Caco-2 (cell line): ENCODE measurements around the gene FBXW8. TPM values are rescaled to one million over a fixed set of nuclear protein-coding genes. Genes with fewer than 3 reads are reported as not detected.

Experiments used
- BruUV-seq: library from RNA; stranded (reverse); fragments of 400-500 nt; replicated peaks from 2 replicates; lab custom pipeline; 2021; lab: Mats Ljungman, UMichigan
- CTCF ChIA-PET: fragments of 300-600 bp; sonication (Branson Sonifier 250); formaldehyde crosslinking; loops from one replicate; lab custom pipeline; 2022; ENCODE audit warnings: antibody characterized with exemption; lab: Charles Lee
- POLR2A ChIA-PET: fragments of 300-600 bp; sonication (Branson Sonifier 250); formaldehyde crosslinking; loops from one replicate; lab custom pipeline; 2022; ENCODE audit warnings: antibody characterized with exemption; lab: Charles Lee
- DNase-seq, 2 experiments: peaks; one replicate each; pipeline versions ENCODE4 v3.0.0 to v3.0.0-alpha.2; 2020 to 2022
- H3K27me3 ChIP-seq: replicated peaks from 2 replicates; pipeline ENCODE4 v1.6.0; 2011; ENCODE audit warnings: low read length; ENCODE audit not compliant: control insufficient read depth, insufficient read depth
- H3K36me3 ChIP-seq: 2 replicates; pipeline ENCODE4 v1.5.1; 2011; ENCODE audit warnings: low read length; ENCODE audit not compliant: control insufficient read depth, insufficient read depth
- H3K4me1 ChIP-seq: fragments of 250-450 bp; sonication (Bioruptor Pico); 2 replicates; pipeline ENCODE4 v1.5.1; 2020; ENCODE audit warnings: mild to moderate bottlenecking
- H3K4me3 ChIP-seq: 2 replicates; pipeline ENCODE4 v1.5.1; 2011; ENCODE audit warnings: low read depth, mild to moderate bottlenecking, control low read depth, low read length
- H3K9me3 ChIP-seq: fragments of 250-450 bp; sonication (Bioruptor Pico); 2 replicates; pipeline ENCODE4 v1.5.1; 2020; ENCODE audit warnings: mild to moderate bottlenecking, moderate library complexity
- H3K27ac Mint-ChIP-seq: one replicate; pipeline ENCODE4 v1.8.0; 2022; ENCODE audit warnings: mixed read lengths; ENCODE audit not compliant: unreplicated experiment
- H3K27me3 Mint-ChIP-seq: one replicate; pipeline ENCODE4 v1.8.0; 2022; ENCODE audit warnings: mixed read lengths; ENCODE audit not compliant: insufficient read depth, unreplicated experiment
- H3K36me3 Mint-ChIP-seq: one replicate; pipeline ENCODE4 v1.8.0; 2022; ENCODE audit warnings: mild to moderate bottlenecking, mixed read lengths; ENCODE audit not compliant: insufficient read depth, unreplicated experiment
- H3K4me1 Mint-ChIP-seq: one replicate; pipeline ENCODE4 v1.8.0; 2022; ENCODE audit warnings: low read depth, mixed read lengths; ENCODE audit not compliant: unreplicated experiment
- H3K4me3 Mint-ChIP-seq: one replicate; pipeline ENCODE4 v1.8.0; 2022; ENCODE audit warnings: mild to moderate bottlenecking, moderate library complexity, mixed read lengths; ENCODE audit not compliant: unreplicated experiment
- H3K9me3 Mint-ChIP-seq: one replicate; pipeline ENCODE4 v1.8.0; 2022; ENCODE audit warnings: mixed read lengths; ENCODE audit not compliant: unreplicated experiment
- intact Hi-C: fragments of 100-400 bp; cut with micrococcal nuclease; formaldehyde crosslinking; loops from one replicate; pipeline ENCODE4 v1.10.0; 2022; ENCODE audit not compliant: unreplicated experiment
- total RNA-seq: library from RNA; stranded (reverse); gene quantifications from 2 replicates; pipeline ENCODE4 v1.2.3, GENCODE V29; 2022
- TF ChIP-seq, protein P1 (sequence below), 2 experiments: fragments of 200-600 bp in 1 of 2; IDR thresholded peaks; 1 replicate in 1 of 2; 2 replicates in 1 of 2; pipeline versions ENCODE4 v1.5.1 to v1.8.0; 2011 to 2022; ENCODE audit warnings: antibody characterized with exemption in 1 of 2, control low read depth in 1 of 2, inconsistent platforms in 1 of 2, low read depth in 1 of 2, low read length in 1 of 2, mild to moderate bottlenecking in 1 of 2, moderate library complexity in 1 of 2; ENCODE audit not compliant: insufficient read depth in 1 of 2, severe bottlenecking in 1 of 2, unreplicated experiment in 1 of 2

Gene FBXW8
- total RNA-seq, 1 experiment from 2014 or later, result 12.2 TPM

DNA sequence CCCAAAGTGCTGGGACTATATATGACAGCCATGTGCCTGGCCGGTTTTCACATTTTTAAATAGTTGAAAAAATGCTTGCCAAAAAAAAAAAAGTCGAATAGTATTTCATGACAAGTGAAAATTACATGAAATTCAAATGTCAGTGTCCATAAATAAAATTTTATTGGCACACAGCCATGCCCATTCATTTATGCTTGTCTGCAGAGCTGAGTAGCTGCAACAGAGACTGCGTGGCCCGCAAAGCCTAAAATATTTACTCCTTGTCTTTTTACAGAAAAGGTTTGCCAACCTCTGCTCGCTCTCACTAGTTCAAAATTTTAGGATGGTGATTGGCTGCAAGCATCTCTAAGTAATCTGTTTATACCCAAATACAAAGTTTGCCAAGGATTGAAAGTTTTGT lies 139.3 kb downstream of the FBXW8 start:
- no peaks in the 10 kb centered on the region for H3K27me3 Mint-ChIP-seq
- peaks cover 9% of the 10 kb centered on the region for H3K4me1 Mint-ChIP-seq
- Histone ChIP-seq H3K4me1 (peaks cover 30% of the 10 kb centered on the region), H3K27me3 (no peaks in the 10 kb centered on the region), H3K4me3 (no peak overlapping the region), H3K9me3 (no peaks in the 10 kb centered on the region), H3K36me3 (no peaks in the 10 kb centered on the region)
- ChIA-PET POLR2A (no interaction called here), CTCF (interaction anchor here (0.7 kb wide), 1 partner anchor 47 kb away, joined by 7 read pairs; no protein-coding TSS in a partner anchor)
- intact Hi-C loops, result no loop called here
- H3K4me3 Mint-ChIP-seq, result no peak overlapping the region
- BruUV-seq, result no TSS peak
- DNase-seq, result no peak
- TF ChIP-seq, protein P1, sequence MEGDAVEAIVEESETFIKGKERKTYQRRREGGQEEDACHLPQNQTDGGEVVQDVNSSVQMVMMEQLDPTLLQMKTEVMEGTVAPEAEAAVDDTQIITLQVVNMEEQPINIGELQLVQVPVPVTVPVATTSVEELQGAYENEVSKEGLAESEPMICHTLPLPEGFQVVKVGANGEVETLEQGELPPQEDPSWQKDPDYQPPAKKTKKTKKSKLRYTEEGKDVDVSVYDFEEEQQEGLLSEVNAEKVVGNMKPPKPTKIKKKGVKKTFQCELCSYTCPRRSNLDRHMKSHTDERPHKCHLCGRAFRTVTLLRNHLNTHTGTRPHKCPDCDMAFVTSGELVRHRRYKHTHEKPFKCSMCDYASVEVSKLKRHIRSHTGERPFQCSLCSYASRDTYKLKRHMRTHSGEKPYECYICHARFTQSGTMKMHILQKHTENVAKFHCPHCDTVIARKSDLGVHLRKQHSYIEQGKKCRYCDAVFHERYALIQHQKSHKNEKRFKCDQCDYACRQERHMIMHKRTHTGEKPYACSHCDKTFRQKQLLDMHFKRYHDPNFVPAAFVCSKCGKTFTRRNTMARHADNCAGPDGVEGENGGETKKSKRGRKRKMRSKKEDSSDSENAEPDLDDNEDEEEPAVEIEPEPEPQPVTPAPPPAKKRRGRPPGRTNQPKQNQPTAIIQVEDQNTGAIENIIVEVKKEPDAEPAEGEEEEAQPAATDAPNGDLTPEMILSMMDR (IDR thresholded peaks at IDR 0.05; ENCODE audit: insufficient read depth in 1 of 2, low read depth in 1 of 2, low read length in 1 of 2, severe bottlenecking in 1 of 2, unreplicated experiment in 1 of 2), result no peak
- H3K9me3 Mint-ChIP-seq, result no peaks in the 10 kb centered on the region
- no peak overlapping the region for H3K27ac Mint-ChIP-seq
- no peaks in the 10 kb centered on the region for H3K36me3 Mint-ChIP-seq

DNA sequence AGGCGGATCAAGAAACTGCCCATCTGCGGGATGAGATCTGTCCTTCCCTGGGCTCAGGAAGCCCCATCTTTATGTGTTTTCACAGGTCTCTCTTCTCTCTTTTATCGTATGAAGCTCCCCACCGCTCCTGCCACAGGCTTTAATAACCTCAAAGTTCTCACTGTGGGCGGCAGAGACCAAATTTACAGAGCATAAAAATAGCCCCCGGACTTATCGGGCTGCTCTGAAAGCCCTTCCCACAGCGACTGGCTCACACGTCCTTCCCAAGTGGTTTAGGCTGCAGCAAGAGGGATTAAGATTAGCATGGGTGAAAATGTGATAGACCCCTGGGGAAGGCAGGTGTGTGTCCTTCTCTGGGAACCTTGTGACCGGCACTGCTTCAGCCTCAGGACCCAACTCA lies 140.6 kb downstream of the FBXW8 start:
- BruUV-seq, result no TSS peak
- H3K4me1 ChIP-seq, result peaks cover 16% of the 10 kb centered on the region
- TF ChIP-seq, protein P1 (IDR thresholded peaks at IDR 0.05; ENCODE audit: insufficient read depth in 1 of 2, low read depth in 1 of 2, low read length in 1 of 2, severe bottlenecking in 1 of 2, unreplicated experiment in 1 of 2), result no peak
- ChIA-PET POLR2A (no interaction called here), CTCF (no interaction called here)
- intact Hi-C loops, result no loop called here
- H3K27me3 ChIP-seq, result no peaks in the 10 kb centered on the region
- Mint-ChIP-seq H3K27me3 (no peaks in the 10 kb centered on the region), H3K36me3 (no peaks in the 10 kb centered on the region), H3K4me3 (no peak overlapping the region), H3K4me1 (peaks cover 9% of the 10 kb centered on the region), H3K9me3 (no peaks in the 10 kb centered on the region), H3K27ac (no peak overlapping the region)
- no peak overlapping the region for H3K4me3 ChIP-seq
- H3K36me3 ChIP-seq, result no peaks in the 10 kb centered on the region
- H3K9me3 ChIP-seq, result no peaks in the 10 kb centered on the region
- no peak for DNase-seq

DNA sequence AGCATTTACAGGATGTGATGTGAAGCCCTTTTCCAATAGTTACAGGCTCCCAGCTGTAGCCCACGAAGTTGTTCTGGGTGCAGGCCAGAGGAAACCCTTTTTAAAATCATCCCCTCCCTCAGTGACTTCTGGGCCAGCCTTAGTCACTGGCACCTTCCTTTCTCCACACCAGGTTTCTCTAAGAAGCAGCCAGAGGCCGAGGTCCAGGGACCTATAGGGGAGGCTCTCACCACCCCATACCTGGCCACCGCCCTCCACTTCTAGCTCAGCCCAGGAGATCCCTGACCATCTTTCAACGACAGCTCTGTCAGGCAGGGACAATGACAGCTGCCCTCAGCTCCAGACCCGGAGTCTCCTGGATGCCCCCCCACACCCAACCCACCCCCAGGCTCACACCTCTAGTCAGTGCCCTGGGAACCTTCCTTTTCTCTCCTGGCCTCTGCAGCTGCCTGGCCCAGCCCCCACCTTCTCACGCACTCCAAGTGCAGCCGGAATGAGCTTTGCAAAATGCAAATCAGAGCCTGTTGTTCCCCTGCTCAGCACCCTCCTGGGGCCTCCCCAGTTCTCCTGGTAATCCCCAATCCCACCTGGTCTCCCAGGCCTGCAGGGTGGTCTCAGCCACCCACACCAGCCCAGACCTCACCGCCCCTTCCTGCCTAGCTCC lies 141.8 kb downstream of the FBXW8 start:
- Histone ChIP-seq H3K9me3 (no peaks in the 10 kb centered on the region), H3K36me3 (no peaks in the 10 kb centered on the region), H3K4me3 (no peak overlapping the region), H3K4me1 (peaks cover 15% of the 10 kb centered on the region), H3K27me3 (no peaks in the 10 kb centered on the region)
- BruUV-seq, result no TSS peak
- Mint-ChIP-seq H3K4me1 (peaks cover 9% of the 10 kb centered on the region), H3K4me3 (no peak overlapping the region), H3K27ac (no peak overlapping the region), H3K36me3 (no peaks in the 10 kb centered on the region), H3K27me3 (no peaks in the 10 kb centered on the region), H3K9me3 (no peaks in the 10 kb centered on the region)
- TF ChIP-seq, protein P1 (IDR thresholded peaks at IDR 0.05; ENCODE audit: insufficient read depth in 1 of 2, low read depth in 1 of 2, low read length in 1 of 2, severe bottlenecking in 1 of 2, unreplicated experiment in 1 of 2), result no peak
- ChIA-PET CTCF (interaction anchor here (0.5 kb wide), 1 partner anchor 250 kb away, joined by 3 read pairs; no protein-coding TSS in a partner anchor), POLR2A (interaction anchor here (0.7 kb wide), 1 partner anchor 10 kb away, joined by 3 read pairs; no protein-coding TSS in a partner anchor)
- intact Hi-C loops, result no loop called here
- DNase-seq, result no peak
